NCI-H1092 (cell line): Measurements from ENCODE around the gene PLIN4.

Source experiments
- DNase-seq: peaks from one replicate; lab custom pipeline; 2025; lab: John Stamatoyannopoulos, UW

PLIN4 gene

GRCh38 chr19:4505570-4506448 lies 12.5 kb downstream of the PLIN4 start:
- DNase-seq = no peak

GRCh38 chr19:4504891-4505569 lies 13.3 kb downstream of the PLIN4 start:
- DNase-seq = no peak

- no peak for DNase-seq
Observed at GRCh38 chr19:4504297-4504701, 14.0 kb downstream of the PLIN4 start.

- DNase-seq = no peak
Observed at GRCh38 chr19:4503825-4504170, 14.5 kb downstream of the PLIN4 start.

GRCh38 chr19:4503132-4503824 lies 15.0 kb downstream of the PLIN4 start:
- no peak for DNase-seq

GRCh38 chr19:4502282-4503131 lies 15.8 kb downstream of the PLIN4 start:
- no peak for DNase-seq

- DNase-seq = no peak
Observed at GRCh38 chr19:4501691-4502090, 16.6 kb downstream of the PLIN4 start.

- no peak for DNase-seq
Observed at GRCh38 chr19:4500841-4501591, 17.3 kb downstream of the PLIN4 start.

GRCh38 chr19:4499855-4500254 lies 18.4 kb downstream of the PLIN4 start:
- DNase-seq = no peak

GRCh38 chr19:4499318-4499717 lies 19.0 kb downstream of the PLIN4 start:
- no peak for DNase-seq

GRCh38 chr19:4498694-4499093 lies 19.6 kb downstream of the PLIN4 start:
- DNase-seq = no peak

GRCh38 chr19:4497770-4498389 lies 20.4 kb downstream of the PLIN4 start:
- no peak for DNase-seq

GRCh38 chr19:4496304-4496703 lies 22.0 kb downstream of the PLIN4 start:
- DNase-seq = no peak

GRCh38 chr19:4495471-4495870 lies 22.8 kb downstream of the PLIN4 start:
- no peak for DNase-seq

GRCh38 chr19:4494691-4495064 lies 23.6 kb downstream of the PLIN4 start:
- DNase-seq = no peak

GRCh38 chr19:4493929-4494690 lies 24.2 kb downstream of the PLIN4 start:
- no peak for DNase-seq

GRCh38 chr19:4493104-4493928 lies 25.0 kb downstream of the PLIN4 start:
- no peak for DNase-seq

- DNase-seq = no peak
Observed at GRCh38 chr19:4492337-4493103, 25.8 kb downstream of the PLIN4 start.
